Calu3 (cell line): ENCODE results near the gene ZC2HC1C. TPM values are rescaled to one million over a fixed set of nuclear protein-coding genes. Genes with fewer than 3 reads are reported as not detected.
A peak's percentile ranks its signal among the peaks of the same experiment; 100 is the strongest.

ENCODE experiments used
- BruUV-seq: library from RNA; stranded (reverse); fragments of 400-500 nt; replicated peaks from 2 replicates; lab custom pipeline; 2021; lab: Mats Ljungman, UMichigan
- CTCF ChIA-PET: fragments of 300-600 bp; sonication (Branson Sonifier 250); formaldehyde crosslinking; loops from one replicate; lab custom pipeline; 2022; ENCODE audit warnings: antibody characterized with exemption; lab: Charles Lee
- DNase-seq: peaks from one replicate; pipeline ENCODE4 v3.0.0; 2022
- H3K27ac Mint-ChIP-seq: one replicate; pipeline ENCODE4 v1.8.0; 2022; ENCODE audit warnings: mixed read lengths; ENCODE audit not compliant: unreplicated experiment
- H3K27me3 Mint-ChIP-seq: one replicate; pipeline ENCODE4 v1.8.0; 2022; ENCODE audit warnings: mixed read lengths; ENCODE audit not compliant: unreplicated experiment
- H3K36me3 Mint-ChIP-seq: one replicate; pipeline ENCODE4 v1.8.0; 2022; ENCODE audit warnings: mild to moderate bottlenecking, moderate library complexity, mixed read lengths; ENCODE audit not compliant: insufficient read depth, unreplicated experiment
- H3K4me1 Mint-ChIP-seq: one replicate; pipeline ENCODE4 v1.8.0; 2022; ENCODE audit warnings: mild to moderate bottlenecking, low read depth, mixed read lengths; ENCODE audit not compliant: unreplicated experiment
- H3K4me3 Mint-ChIP-seq: one replicate; pipeline ENCODE4 v1.8.0; 2022; ENCODE audit warnings: mild to moderate bottlenecking, low read depth, moderate library complexity, mixed read lengths; ENCODE audit not compliant: unreplicated experiment
- H3K9me3 Mint-ChIP-seq: one replicate; pipeline ENCODE4 v1.8.0; 2022; ENCODE audit warnings: low read depth, mixed read lengths; ENCODE audit not compliant: unreplicated experiment
- CTCF ChIP-seq: fragments of 200-600 bp; IDR thresholded peaks from one replicate; pipeline ENCODE4 v1.8.0; 2022; ENCODE audit warnings: antibody characterized with exemption; ENCODE audit not compliant: unreplicated experiment
- intact Hi-C: fragments of 100-400 bp; cut with micrococcal nuclease; formaldehyde crosslinking; loops from one replicate; pipeline ENCODE4 v1.10.0; 2022; ENCODE audit not compliant: unreplicated experiment
- total RNA-seq: library from RNA; stranded (reverse); gene quantifications from 2 replicates; pipeline ENCODE4 v1.2.3, GENCODE V29; 2022

The ZC2HC1C gene
- total RNA-seq, 1 experiment from 2014 or later = 5.1 TPM

- Mint-ChIP-seq H3K27me3 (no peaks in the 10 kb centered on the region), H3K36me3 (peaks cover 29% of the 10 kb centered on the region), H3K4me3 (no peak overlapping the region), H3K27ac (no peak overlapping the region), H3K4me1 (peaks cover 12% of the 10 kb centered on the region), H3K9me3 (no peaks in the 10 kb centered on the region)
- CTCF ChIA-PET = no interaction called here
- TF ChIP-seq CTCF = no peak
- intact Hi-C loops = no loop called here
- DNase-seq = no peak
- BruUV-seq = no TSS peak
Observed at GRCh38 chr14:75060420-75060819, 9.0 kb upstream of the ZC2HC1C start.

- CTCF ChIA-PET = interaction anchor here (0.7 kb wide), 1 partner anchor 43 kb away, joined by 4 read pairs; no protein-coding TSS in a partner anchor
- intact Hi-C loops = no loop called here
- H3K4me3 Mint-ChIP-seq = peak overlapping the region; percentile 98
- no peaks in the 10 kb centered on the region for H3K9me3 Mint-ChIP-seq
- H3K36me3 Mint-ChIP-seq = peaks cover 29% of the 10 kb centered on the region
- no peak for TF ChIP-seq CTCF
- H3K27ac Mint-ChIP-seq = peak overlapping the region; percentile 88
- DNase-seq = no peak
- peaks cover 12% of the 10 kb centered on the region for H3K4me1 Mint-ChIP-seq
- TSS peak; percentile 33 for BruUV-seq
- no peaks in the 10 kb centered on the region for H3K27me3 Mint-ChIP-seq
Observed at GRCh38 chr14:75063013-75063412, 6.4 kb upstream of the ZC2HC1C start.

GRCh38 chr14:75063491-75064204 is 5.8 kb upstream of the ZC2HC1C start, which contains the start of gene ACYP1:
Gene ACYP1 (minus strand): TSS chr14:75064024. CDS start chr14:75063553, 471 bp downstream.
- Mint-ChIP-seq H3K27me3 (no peaks in the 10 kb centered on the region), H3K4me1 (peaks cover 12% of the 10 kb centered on the region), H3K9me3 (no peaks in the 10 kb centered on the region), H3K4me3 (peak within 1 kb of the TSS; percentile 98), H3K27ac (peak within 1 kb of the TSS; percentile 88), H3K36me3 (peaks cover 23% of the 10 kb centered on the region)
- intact Hi-C loops = no loop called here
- DNase-seq = peak; percentile 95
- BruUV-seq = no TSS peak
- TF ChIP-seq CTCF = no peak
- CTCF ChIA-PET = interaction anchor here (0.5 to 1.1 kb wide), 5 partner anchors 22 to 437 kb away, joined by 3 to 5 read pairs (median 3); no protein-coding TSS in a partner anchor

- DNase-seq = no peak
- TF ChIP-seq CTCF = no peak
- Mint-ChIP-seq H3K36me3 (peaks cover 22% of the 10 kb centered on the region), H3K27ac (peak overlapping the region; percentile 88), H3K4me1 (peaks cover 12% of the 10 kb centered on the region), H3K9me3 (no peaks in the 10 kb centered on the region), H3K27me3 (no peaks in the 10 kb centered on the region), H3K4me3 (peak overlapping the region; percentile 98)
- CTCF ChIA-PET = interaction anchor here (0.5 to 1.1 kb wide), 4 partner anchors 23 to 103 kb away, joined by 3 to 4 read pairs (median 3); no protein-coding TSS in a partner anchor
- intact Hi-C loops = no loop called here
- BruUV-seq = no TSS peak
Observed at GRCh38 chr14:75064205-75064567, 5.3 kb upstream of the ZC2HC1C start.
